ENCODE data around the gene CLEC10A.
"Not testable (repeated sequence)": the region's sequence is repeated elsewhere in the genome, so short reads cannot be mapped to it uniquely, and the experiment has no call there.

CLEC10A gene, protein sequence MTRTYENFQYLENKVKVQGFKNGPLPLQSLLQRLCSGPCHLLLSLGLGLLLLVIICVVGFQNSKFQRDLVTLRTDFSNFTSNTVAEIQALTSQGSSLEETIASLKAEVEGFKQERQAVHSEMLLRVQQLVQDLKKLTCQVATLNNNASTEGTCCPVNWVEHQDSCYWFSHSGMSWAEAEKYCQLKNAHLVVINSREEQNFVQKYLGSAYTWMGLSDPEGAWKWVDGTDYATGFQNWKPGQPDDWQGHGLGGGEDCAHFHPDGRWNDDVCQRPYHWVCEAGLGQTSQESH

GRCh38 chr17:7079581-7080455, at the start of gene CLEC10A:
TSS of gene CLEC10A (minus strand) at chr17:7080251. CDS start at chr17:7078812, 1,439 bp downstream.
- DNase-seq, result no peak

DNA sequence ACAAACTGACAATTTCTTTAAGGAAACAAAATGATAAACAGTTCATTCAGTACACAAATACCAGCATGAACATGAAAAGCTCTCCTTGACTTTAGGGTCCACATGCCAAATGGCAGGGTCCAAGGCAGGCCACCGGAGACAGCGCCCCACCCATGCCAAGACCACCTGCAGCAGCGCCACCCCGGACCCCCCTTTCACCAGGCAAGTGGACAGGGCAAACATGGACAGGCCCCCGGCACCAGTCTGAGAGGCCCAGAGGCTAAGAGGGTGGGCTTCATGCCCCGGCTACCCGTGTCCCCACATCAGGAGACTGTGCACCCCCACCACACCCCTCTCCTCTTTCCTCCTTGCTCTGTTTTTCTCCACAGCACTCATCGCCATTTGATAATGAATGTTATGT, 49.3 kb upstream of the CLEC10A start:
- DNase-seq, result no peak

GRCh38 chr17:7128160-7128559, 48.1 kb upstream of the CLEC10A start:
- no peak for DNase-seq

DNA sequence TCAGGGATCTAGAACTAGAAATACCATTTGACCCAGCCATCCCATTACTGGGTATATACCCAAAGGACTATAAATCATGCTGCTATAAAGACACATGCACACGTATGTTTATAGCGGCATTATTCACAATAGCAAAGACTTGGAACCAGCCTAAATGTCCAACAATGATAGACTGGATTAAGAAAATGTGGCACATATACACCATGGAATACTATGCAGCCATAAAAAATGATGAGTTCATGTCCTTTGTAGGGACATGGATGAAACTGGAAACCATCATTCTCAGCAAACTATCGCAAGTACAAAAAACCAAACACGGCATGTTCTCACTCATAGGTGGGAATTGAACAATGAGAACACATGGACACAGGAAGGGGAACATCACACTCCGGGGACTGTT, 47.5 kb upstream of the CLEC10A start:
- not testable (repeated sequence) for DNase-seq

GRCh38 chr17:7126386-7126785, 46.3 kb upstream of the CLEC10A start:
- not testable (repeated sequence) for DNase-seq

DNA sequence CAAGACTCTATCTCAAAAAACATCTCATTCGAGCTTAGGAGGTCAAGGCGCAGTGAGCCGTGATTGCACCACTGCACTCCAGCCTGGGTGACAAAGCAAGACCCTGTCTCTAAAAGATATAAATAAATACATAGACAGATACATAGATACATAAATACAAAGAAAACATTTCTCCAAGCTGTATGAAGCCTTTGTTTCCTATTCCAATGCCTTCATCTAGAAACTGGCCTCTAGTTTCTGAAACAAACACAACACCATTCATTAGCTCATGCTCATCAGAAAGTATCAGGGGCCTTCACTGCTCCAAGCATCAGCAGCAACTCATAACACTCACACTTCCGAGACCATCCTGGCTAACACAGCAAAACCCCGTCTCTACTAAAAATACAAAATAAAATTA, 44.9 kb upstream of the CLEC10A start:
- DNase-seq, result no peak

DNA sequence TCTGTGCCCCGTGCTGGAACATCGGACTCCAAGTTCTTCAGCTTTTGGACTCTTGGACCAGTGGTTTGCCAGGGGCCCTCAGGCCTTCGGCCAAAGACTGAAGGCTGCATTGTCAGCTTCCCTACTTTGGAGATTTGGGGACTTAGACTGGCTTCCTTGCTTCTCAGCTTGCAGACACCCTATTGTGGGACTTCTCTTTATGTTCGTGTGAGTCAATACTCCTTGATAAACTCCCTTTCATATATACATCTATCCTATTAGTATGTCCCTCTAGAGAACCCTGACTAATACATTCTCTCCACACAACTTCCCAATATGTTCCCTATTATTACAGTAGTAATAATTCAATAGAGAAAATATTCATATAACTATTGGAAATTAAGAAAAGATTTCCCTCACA, 43.8 kb upstream of the CLEC10A start:
- no peak for DNase-seq

- DNase-seq, result no peak
Observed at GRCh38 chr17:7122381-7122780, 42.3 kb upstream of the CLEC10A start.

DNA sequence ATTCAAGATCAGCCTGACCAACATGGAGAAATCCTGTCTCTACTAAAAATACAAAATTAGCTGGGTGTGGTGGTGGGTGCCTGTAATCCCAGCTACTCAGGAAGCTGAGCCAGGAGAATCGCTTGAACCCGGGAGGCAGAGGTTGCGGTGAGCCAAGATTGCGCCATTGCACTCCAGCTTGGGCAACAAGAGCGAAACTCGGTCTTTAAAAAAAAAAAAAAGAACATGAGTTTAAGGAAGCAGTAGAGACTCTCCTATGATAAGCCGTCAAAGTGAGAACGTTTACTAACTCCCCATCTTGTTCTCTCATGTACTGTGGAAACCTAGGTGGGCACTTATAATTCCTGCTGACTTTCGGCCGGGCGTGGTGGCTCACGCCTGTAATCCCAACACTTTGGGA, 40.6 kb upstream of the CLEC10A start:
- not testable (repeated sequence) for DNase-seq

DNA sequence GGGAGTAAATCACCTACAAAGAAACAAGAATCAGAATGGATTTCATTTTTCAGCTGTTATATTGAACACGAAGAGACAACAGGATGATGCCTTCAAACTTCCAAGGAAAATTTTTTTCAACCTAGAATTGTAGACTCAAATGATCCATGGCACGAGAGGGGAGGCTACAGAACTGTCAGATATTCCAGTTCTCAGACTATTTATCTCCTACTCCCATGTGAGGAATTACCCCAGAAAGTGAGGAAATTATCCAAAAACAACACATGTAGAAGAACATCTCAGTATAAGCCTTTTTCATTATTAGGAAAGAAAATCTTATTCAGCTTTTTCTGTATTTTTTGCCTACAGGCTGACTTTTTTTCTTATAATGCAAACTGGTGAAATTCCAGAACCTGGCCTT, 40.1 kb upstream of the CLEC10A start:
- DNase-seq, result no peak

- DNase-seq, result no peak
Observed at GRCh38 chr17:7119314-7119713, 39.3 kb upstream of the CLEC10A start.

DNA sequence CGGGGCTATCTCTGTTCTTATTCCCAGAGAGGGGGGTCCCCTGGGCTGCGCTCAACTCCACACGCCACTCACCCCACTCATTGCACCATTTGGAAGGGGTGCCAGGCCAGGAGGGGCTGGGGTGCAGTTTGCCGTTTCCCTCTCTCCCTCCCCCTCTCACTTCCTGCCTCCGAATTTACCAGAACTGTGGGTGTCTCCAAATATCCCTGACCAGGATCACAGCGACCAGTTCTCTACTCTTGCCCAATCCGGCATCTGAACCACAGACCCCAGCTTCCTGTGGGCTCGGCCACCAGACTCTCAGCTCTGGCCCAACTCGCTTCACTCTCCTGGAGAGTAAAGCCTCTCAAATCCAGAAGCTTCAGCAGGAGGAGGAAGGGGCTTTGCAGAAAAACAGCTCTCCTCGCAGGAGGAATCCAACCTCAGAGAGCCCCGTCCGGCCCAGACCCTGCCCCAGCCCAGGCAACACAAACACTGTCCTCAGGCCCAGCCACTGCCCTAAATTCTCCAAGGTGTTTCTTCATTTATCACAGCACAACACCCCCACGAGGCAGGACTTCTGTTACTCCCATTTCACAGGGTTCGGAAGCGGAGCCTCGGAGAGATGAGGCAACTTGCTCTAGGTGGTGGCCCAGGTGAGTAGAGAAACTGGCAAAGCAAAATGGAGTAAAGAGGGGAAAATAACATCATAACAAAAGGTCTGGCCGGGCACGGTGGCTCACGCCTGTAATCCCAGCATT, 35.0 kb upstream of the CLEC10A start:
- no peak for DNase-seq

DNA sequence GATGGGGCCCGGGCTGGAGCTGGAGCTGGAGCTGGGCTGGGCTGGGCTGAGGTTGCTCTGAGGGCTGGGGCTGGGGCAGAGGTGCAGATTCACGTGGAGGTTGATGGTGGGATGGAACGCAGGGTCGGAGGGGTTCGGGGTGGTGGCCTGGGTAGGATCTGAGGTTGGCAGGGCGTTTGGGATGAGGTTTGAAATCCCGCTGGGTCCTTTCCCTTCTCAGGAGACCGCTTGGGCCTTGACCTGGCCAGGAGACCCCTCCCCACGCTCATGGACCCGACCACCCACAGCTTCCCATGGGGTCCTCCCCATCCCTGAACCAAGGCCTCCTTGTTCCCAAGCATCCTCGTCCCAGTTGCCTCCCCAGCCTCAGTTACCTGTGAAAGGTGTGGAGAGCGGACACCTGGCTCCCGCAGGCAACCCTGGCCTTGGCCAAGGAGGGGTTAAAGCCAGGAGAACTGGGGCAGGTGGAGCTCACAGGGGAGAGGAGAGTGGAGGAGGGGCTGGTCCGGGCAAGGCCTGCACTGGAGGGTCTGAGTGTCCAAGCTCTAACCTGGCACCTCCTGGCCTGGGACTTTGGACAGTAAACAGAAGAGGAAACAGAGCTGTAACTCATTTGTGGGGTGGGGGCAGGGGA, 34.3 kb upstream of the CLEC10A start, which contains the start of gene ASGR2:
Gene ASGR2, minus strand, starts transcription at position 582 of the 634 bp plus-strand sequence. CDS start 582 bp downstream, outside the sequence.
- DNase-seq, result no peak

GRCh38 chr17:7113273-7114071, 33.4 kb upstream of the CLEC10A start:
- DNase-seq, result no peak

- DNase-seq, result no peak
Observed at GRCh38 chr17:7112510-7113108, 32.6 kb upstream of the CLEC10A start.

- DNase-seq, result no peak
Observed at GRCh38 chr17:7111784-7112509, 31.9 kb upstream of the CLEC10A start.

DNA sequence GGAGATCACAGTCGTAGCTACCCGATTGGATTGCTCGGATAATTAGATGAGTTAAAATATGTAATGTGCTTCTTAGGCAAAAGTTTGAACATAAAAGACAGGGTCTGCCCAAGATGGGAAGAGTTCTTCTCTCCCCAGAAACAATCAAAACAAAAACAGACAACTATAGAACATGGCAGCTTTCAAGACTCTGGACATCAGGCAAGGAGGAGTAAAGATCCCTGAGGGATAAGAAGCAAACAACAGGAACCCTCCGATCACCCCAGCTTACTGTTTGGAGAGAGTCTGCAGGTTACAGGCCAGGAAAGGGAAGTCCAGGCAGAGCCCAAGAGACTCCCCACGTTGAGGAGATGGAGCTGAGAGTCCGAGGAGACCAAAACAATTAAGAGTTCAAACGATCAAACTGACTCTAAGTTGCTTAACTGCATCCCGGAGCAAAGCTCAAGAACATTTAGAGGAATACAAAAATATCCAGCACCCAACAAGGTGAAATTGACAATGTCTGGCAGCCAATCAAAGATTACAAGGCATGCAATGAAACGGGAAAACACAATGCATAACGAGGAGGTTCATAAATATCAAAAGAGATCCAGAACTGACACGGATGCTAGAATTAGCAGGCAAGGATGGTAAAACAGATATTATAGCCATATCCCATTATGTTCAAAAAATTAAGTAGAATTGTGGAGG, 30.7 kb upstream of the CLEC10A start:
- DNase-seq, result no peak

- DNase-seq, result no peak
Observed at GRCh38 chr17:7109461-7110322, 29.6 kb upstream of the CLEC10A start.

DNA sequence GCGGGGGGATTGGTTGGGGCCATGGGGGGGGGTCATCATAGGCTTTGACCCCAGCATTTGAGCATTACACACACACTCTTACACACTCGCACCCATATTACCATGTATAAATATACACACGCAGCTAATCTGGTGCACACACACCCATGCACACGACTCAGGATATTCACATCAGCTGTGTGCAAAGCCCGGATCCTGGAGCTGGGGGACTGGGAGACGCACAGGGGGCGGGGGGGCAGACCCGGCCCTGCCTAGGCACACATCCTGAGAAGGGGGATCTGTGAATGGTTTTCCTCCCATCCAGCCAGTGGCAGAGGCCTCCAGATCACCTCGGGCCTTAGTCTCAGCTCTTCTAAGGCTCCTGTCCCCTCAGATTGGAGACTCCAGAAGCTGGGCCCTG, 28.9 kb upstream of the CLEC10A start:
- no peak for DNase-seq

Data from NCI-H1092 treated with DMSO at 0.1 percent for 48 hours (cell line).